GM12878 (cell line): ENCODE data around the gene CCNDBP1. TPM values are rescaled to one million over a fixed set of nuclear protein-coding genes. Genes with fewer than 3 reads are reported as not detected.

ENCODE experiments used
- ATAC-seq: fragments of 200-7000 bp; cut with Tn5 transposase; 3 replicates; pipeline ENCODE4 v1.9.1; 2020; ENCODE audit warnings: mild to moderate bottlenecking, moderate library complexity
- BruUV-seq: library from RNA; stranded (reverse); fragments of 400-500 nt; replicated peaks from 2 replicates; lab custom pipeline; 2021; lab: Mats Ljungman, UMichigan
- CTCF ChIA-PET: fragments of 300-600 bp; sonication (Branson Sonifier 250); formaldehyde crosslinking; extraction: SDS; loops from one replicate; lab custom pipeline; 2021; ENCODE audit warnings: inconsistent platforms; lab: Yijun Ruan, JAX
- POLR2A ChIA-PET: fragments of 350-600 bp; formaldehyde crosslinking; extraction: SDS; loops from one replicate; lab custom pipeline; 2021; ENCODE audit warnings: inconsistent platforms; lab: Charles Lee
- RAD21 ChIA-PET: fragments of 300-600 bp; sonication (Branson Sonifier 250); formaldehyde crosslinking; loops from one replicate; lab custom pipeline; 2023; ENCODE audit warnings: antibody characterized with exemption; ENCODE audit not compliant: unreplicated experiment; lab: Charles Lee
- SMC1A ChIA-PET: fragments of 300-600 bp; sonication (Branson Sonifier 250); formaldehyde crosslinking; loops from one replicate; lab custom pipeline; 2023; ENCODE audit not compliant: unreplicated experiment, uncharacterized antibody; lab: Charles Lee
- DNase-seq: peaks from one replicate; pipeline ENCODE4 v3.0.0-alpha.2; 2011; ENCODE audit warnings: low read depth, low spot score
- FAIRE-seq: peaks from 3 replicates; lab custom pipeline; 2011; peaks lifted over from hg19 to GRCh38; lab: Jason Lieb, UNC
- H2AFZ ChIP-seq: 2 replicates; pipeline ENCODE4 v1.6.0; 2011; ENCODE audit warnings: low read depth, low read length, control low read depth; ENCODE audit not compliant: control insufficient read depth
- H3K27ac ChIP-seq: 2 replicates; pipeline ENCODE4 v1.5.1; 2011; ENCODE audit warnings: control low read depth; ENCODE audit not compliant: control insufficient read depth, insufficient read depth
- H3K27me3 ChIP-seq, 2 experiments: replicated peaks in 1 of 2; 2 replicates each; pipeline versions ENCODE4 v1.6.0 to v1.6.1; 2011; ENCODE audit warnings: low read length in 1 of 2; ENCODE audit not compliant: control insufficient read depth in 2 of 2, insufficient read depth in 2 of 2
- H3K36me3 ChIP-seq, 2 experiments: 2 replicates each; pipeline ENCODE4 v1.5.1; 2011; ENCODE audit warnings: low read length in 1 of 2; ENCODE audit not compliant: control insufficient read depth in 2 of 2, insufficient read depth in 2 of 2
- H3K4me1 ChIP-seq: 2 replicates; pipeline ENCODE4 v1.6.1; 2011; ENCODE audit warnings: mild to moderate bottlenecking, low read length, moderate library complexity, mixed read lengths; ENCODE audit not compliant: control insufficient read depth, insufficient read depth
- H3K4me2 ChIP-seq: 2 replicates; pipeline ENCODE4 v1.6.0; 2011; ENCODE audit warnings: control low read depth; ENCODE audit not compliant: control insufficient read depth, insufficient read depth
- H3K4me3 ChIP-seq: fragments of 200-600 bp; sonication (generic); 2 replicates; pipeline ENCODE4 v1.5.1; 2016
- H3K79me2 ChIP-seq: 2 replicates; pipeline ENCODE4 v1.6.0; 2011; ENCODE audit warnings: low read length; ENCODE audit not compliant: control insufficient read depth, insufficient read depth
- H3K9ac ChIP-seq: 2 replicates; pipeline ENCODE4 v1.8.0; 2011; ENCODE audit warnings: low read length, control low read depth, mixed read lengths; ENCODE audit not compliant: control insufficient read depth, insufficient read depth
- H3K9me3 ChIP-seq: replicated peaks from 3 replicates; pipeline ENCODE4 v1.5.1; 2011; ENCODE audit warnings: mild to moderate bottlenecking, low read length; ENCODE audit not compliant: control insufficient read depth, insufficient read depth
- H4K20me1 ChIP-seq: 2 replicates; pipeline ENCODE4 v1.6.0; 2011; ENCODE audit not compliant: control insufficient read depth, insufficient read depth
- CHD2 ChIP-seq: IDR thresholded peaks from 2 replicates; pipeline ENCODE4 v1.6.1; 2011; ENCODE audit warnings: low read depth, low read length, improper control_type of control experiment, borderline replicate concordance
- CTCF ChIP-seq, 3 experiments: IDR thresholded peaks in 2 of 3; conservative IDR thresholded peaks in 1 of 3; 2 replicates each; pipeline ENCODE4 v1.5.1; 2011; ENCODE audit warnings: low read depth in 3 of 3, low read length in 3 of 3, mild to moderate bottlenecking in 3 of 3, control low read depth in 2 of 3, moderate library complexity in 2 of 3, inconsistent platforms in 1 of 3, mixed read lengths in 1 of 3; ENCODE audit not compliant: control insufficient read depth in 2 of 3, insufficient read depth in 1 of 3; ENCODE audit errors: extremely low read depth in 1 of 3
- DPF2 ChIP-seq: fragments of 450-650 bp; IDR thresholded peaks from 2 replicates; pipeline ENCODE4 v1.6.1; 2017; ENCODE audit warnings: mild to moderate bottlenecking
- EGR1 ChIP-seq, 2 experiments: IDR thresholded peaks; 1 replicate in 1 of 2; 2 replicates in 1 of 2; pipeline ENCODE4 v1.6.1; 2011 to 2012; ENCODE audit warnings: low read depth in 2 of 2, low read length in 2 of 2, borderline replicate concordance in 1 of 2, mild to moderate bottlenecking in 1 of 2, moderate library complexity in 1 of 2
- IKZF1 ChIP-seq: fragments of 450-650 bp; conservative IDR thresholded peaks from 2 replicates; pipeline ENCODE4 v1.6.1; 2017; ENCODE audit warnings: antibody characterized with exemption, mild to moderate bottlenecking
- JUND ChIP-seq: IDR thresholded peaks from 2 replicates; pipeline ENCODE4 v1.6.1; 2012; ENCODE audit warnings: low read depth, mild to moderate bottlenecking, low read length, improper control_type of control experiment, moderate library complexity
- MEF2B ChIP-seq: fragments of 450-650 bp; IDR thresholded peaks from 2 replicates; pipeline ENCODE4 v1.6.1; 2018; ENCODE audit warnings: mild to moderate bottlenecking, moderate library complexity; ENCODE audit not compliant: partially characterized antibody, poor library complexity, severe bottlenecking
- NBN ChIP-seq: fragments of 450-650 bp; IDR thresholded peaks from 2 replicates; pipeline ENCODE4 v1.6.1; 2016
- POLR2A ChIP-seq: IDR thresholded peaks from 2 replicates; pipeline ENCODE4 v1.6.1; 2011; ENCODE audit warnings: low read depth, mild to moderate bottlenecking, low read length
- SMC3 ChIP-seq: IDR thresholded peaks from 2 replicates; pipeline ENCODE4 v1.6.1; 2011; ENCODE audit warnings: low read length, improper control_type of control experiment, borderline replicate concordance
- SP1 ChIP-seq: IDR thresholded peaks from one replicate; pipeline ENCODE4 v1.6.1; 2011; ENCODE audit warnings: low read depth, low read length
- SPI1 ChIP-seq: IDR thresholded peaks from 2 replicates; pipeline ENCODE4 v1.6.1; 2011; ENCODE audit warnings: low read depth, mild to moderate bottlenecking, low read length, moderate library complexity, borderline replicate concordance; ENCODE audit not compliant: insufficient read depth
- SUZ12 ChIP-seq: fragments of 200-600 bp; sonication (generic); IDR thresholded peaks from one replicate; pipeline ENCODE4 v1.6.1; 2018; ENCODE audit warnings: antibody characterized with exemption, mild to moderate bottlenecking; ENCODE audit not compliant: unreplicated experiment
- WGBS: methylation state at CpG from one replicate; pipeline ENCODE4 v1.1.6; 2016; ENCODE audit warnings: low lambda C conversion rate; ENCODE audit not compliant: insufficient replicate concordance, insufficient coverage; ENCODE audit errors: missing lambda C conversion rate; 5-methylcytosine and 5-hydroxymethylcytosine counted together
- in situ Hi-C: fragments of 300-500 bp; cut with MboI; formaldehyde crosslinking; loops from 9 replicates; pipeline ENCODE4 v1.14.3; 2018; ENCODE audit warnings: mixed read lengths
- intact Hi-C: fragments of 100-400 bp; cut with micrococcal nuclease; formaldehyde crosslinking; loops from one replicate; pipeline ENCODE4 v1.14.2; 2022; ENCODE audit not compliant: unreplicated experiment
- polyA plus RNA-seq, 11 experiments: library from polyadenylated mRNA; depleted of rRNA in 4 of 11; unstranded in 6 of 11; stranded (reverse) in 5 of 11; fragments of >200 nt; fragmentation: Nextera tagmentation in 4 of 11; fragmentation: Illumina TruSeq in 1 of 11; extraction: Ambion mirVana in 4 of 11; extraction: Trizol in 1 of 11; gene quantifications; 1 replicate in 1 of 11; 2 replicates in 10 of 11; pipeline versions ENCODE4 v1.2.1 to v1.2.3, GENCODE V29; 2011 to 2016; ENCODE audit warnings: inconsistent platforms in 2 of 11, missing spikeins in 2 of 11, low read depth in 1 of 11
- total RNA-seq, 4 experiments: library from RNA; depleted of rRNA in 3 of 4; stranded (reverse); fragments of >200 nt in 3 of 4; fragmentation: Illumina TruSeq in 1 of 4; extraction: Trizol in 1 of 4; gene quantifications; 2 replicates each; pipeline versions ENCODE4 v1.2.1 to v1.2.3, GENCODE V29; 2013 to 2021
- TF ChIP-seq, protein P1 (sequence below): fragments of 150-350 bp; IDR thresholded peaks from 2 replicates; pipeline ENCODE4 v1.6.1; 2016; ENCODE audit warnings: low read depth, low read length
- TF ChIP-seq, protein P2 (sequence below): fragments of 450-650 bp; IDR thresholded peaks from 2 replicates; pipeline ENCODE4 v1.6.1; 2016; ENCODE audit warnings: mild to moderate bottlenecking

Gene CCNDBP1
- total and polyA plus RNA-seq, 10 of the 15 experiments (the other 5 are each of a cell fraction or from before 2014, with no cell fraction given), result 30.1 to 86.7 (median 42.2) TPM

- TF ChIP-seq CHD2, result no peak
- no peak for TF ChIP-seq DPF2
- TF ChIP-seq, protein P1, sequence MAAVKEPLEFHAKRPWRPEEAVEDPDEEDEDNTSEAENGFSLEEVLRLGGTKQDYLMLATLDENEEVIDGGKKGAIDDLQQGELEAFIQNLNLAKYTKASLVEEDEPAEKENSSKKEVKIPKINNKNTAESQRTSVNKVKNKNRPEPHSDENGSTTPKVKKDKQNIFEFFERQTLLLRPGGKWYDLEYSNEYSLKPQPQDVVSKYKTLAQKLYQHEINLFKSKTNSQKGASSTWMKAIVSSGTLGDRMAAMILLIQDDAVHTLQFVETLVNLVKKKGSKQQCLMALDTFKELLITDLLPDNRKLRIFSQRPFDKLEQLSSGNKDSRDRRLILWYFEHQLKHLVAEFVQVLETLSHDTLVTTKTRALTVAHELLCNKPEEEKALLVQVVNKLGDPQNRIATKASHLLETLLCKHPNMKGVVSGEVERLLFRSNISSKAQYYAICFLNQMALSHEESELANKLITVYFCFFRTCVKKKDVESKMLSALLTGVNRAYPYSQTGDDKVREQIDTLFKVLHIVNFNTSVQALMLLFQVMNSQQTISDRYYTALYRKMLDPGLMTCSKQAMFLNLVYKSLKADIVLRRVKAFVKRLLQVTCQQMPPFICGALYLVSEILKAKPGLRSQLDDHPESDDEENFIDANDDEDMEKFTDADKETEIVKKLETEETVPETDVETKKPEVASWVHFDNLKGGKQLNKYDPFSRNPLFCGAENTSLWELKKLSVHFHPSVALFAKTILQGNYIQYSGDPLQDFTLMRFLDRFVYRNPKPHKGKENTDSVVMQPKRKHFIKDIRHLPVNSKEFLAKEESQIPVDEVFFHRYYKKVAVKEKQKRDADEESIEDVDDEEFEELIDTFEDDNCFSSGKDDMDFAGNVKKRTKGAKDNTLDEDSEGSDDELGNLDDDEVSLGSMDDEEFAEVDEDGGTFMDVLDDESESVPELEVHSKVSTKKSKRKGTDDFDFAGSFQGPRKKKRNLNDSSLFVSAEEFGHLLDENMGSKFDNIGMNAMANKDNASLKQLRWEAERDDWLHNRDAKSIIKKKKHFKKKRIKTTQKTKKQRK, result no peak
- TF ChIP-seq POLR2A, result no peak
- no peak for TF ChIP-seq JUND
- no peak for TF ChIP-seq NBN
- no peak for TF ChIP-seq SUZ12
Observed at GRCh38 chr15:43209059-43209824, 24.0 kb downstream of the CCNDBP1 start (continued).

- H3K4me2 ChIP-seq, result no peak overlapping the region
- no peak overlapping the region for H3K9ac ChIP-seq
- no peak for ATAC-seq
- BruUV-seq, result no TSS peak
- POLR2A ChIA-PET, result no interaction called here
- FAIRE-seq, result no peak
- CTCF ChIA-PET, result interaction anchor here (1.0 to 3.1 kb wide), 3 partner anchors 11 to 75 kb away, joined by 5 to 12 read pairs (median 7); no protein-coding TSS in a partner anchor
- RAD21 ChIA-PET, result no interaction called here
- WGBS, result 61% methylated on average over 15 of the region's 15 CpGs
- H2AFZ ChIP-seq, result no peak overlapping the region
- no peak for DNase-seq
- no peaks in the 10 kb centered on the region for H3K36me3 ChIP-seq
- H4K20me1 ChIP-seq, result no peaks in the 10 kb centered on the region
- peaks cover 0 to 3% of the 10 kb centered on the region in 2 experiments; a peak in 2 of 4 replicates for H3K27me3 ChIP-seq
- H3K9me3 ChIP-seq, result no peaks in the 10 kb centered on the region
- no peak overlapping the region for H3K27ac ChIP-seq
- SMC1A ChIA-PET, result interaction anchor here (1.2 to 3.9 kb wide), 3 partner anchors 15 to 75 kb away, joined by 4 to 12 read pairs (median 5); no protein-coding TSS in a partner anchor
- H3K4me1 ChIP-seq, result no peaks in the 10 kb centered on the region
- H3K4me3 ChIP-seq, result no peak overlapping the region
- H3K79me2 ChIP-seq, result no peaks in the 10 kb centered on the region
- in situ Hi-C loops, result no loop called here
- intact Hi-C loops, result no loop called here
- no peak for TF ChIP-seq SMC3
- TF ChIP-seq IKZF1, result no peak
- TF ChIP-seq SP1, result no peak
- no peak for TF ChIP-seq SPI1
- no peak for TF ChIP-seq CHD2
- no peak for TF ChIP-seq MEF2B
- TF ChIP-seq EGR1 (IDR thresholded peaks at IDR 0.05; ENCODE audit: borderline replicate concordance in 1 of 2, low read depth in 2 of 2, low read length in 2 of 2), result no peak
- TF ChIP-seq CTCF (IDR thresholded peaks at IDR 0.05 in 2 of 3, conservative IDR thresholded peaks at IDR 0.05 in 1 of 3; ENCODE audit: control insufficient read depth in 2 of 3, extremely low read depth in 1 of 3, insufficient read depth in 1 of 3, low read depth in 3 of 3, low read length in 3 of 3), result no peak
- TF ChIP-seq, protein P2, sequence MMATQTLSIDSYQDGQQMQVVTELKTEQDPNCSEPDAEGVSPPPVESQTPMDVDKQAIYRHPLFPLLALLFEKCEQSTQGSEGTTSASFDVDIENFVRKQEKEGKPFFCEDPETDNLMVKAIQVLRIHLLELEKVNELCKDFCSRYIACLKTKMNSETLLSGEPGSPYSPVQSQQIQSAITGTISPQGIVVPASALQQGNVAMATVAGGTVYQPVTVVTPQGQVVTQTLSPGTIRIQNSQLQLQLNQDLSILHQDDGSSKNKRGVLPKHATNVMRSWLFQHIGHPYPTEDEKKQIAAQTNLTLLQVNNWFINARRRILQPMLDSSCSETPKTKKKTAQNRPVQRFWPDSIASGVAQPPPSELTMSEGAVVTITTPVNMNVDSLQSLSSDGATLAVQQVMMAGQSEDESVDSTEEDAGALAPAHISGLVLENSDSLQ, result no peak
Observed at GRCh38 chr15:43210172-43210745, 25.1 kb downstream of the CCNDBP1 start.
